Measurements from ENCODE around the gene DENND2A.

Gene DENND2A

GRCh38 chr7:140595468-140596092 lies 45.0 kb downstream of the DENND2A start:
- H3K27ac ChIP-seq = no peak overlapping the region
- H3K4me3 ChIP-seq = no peak overlapping the region
- no peak overlapping the region for H3K9ac ChIP-seq
- no peaks in the 10 kb centered on the region for H3K9me3 ChIP-seq (replicated peaks in 1 of 11)
- H3K27me3 ChIP-seq = no peaks in the 10 kb centered on the region
- no peak for TF ChIP-seq Cebpa-rat (IDR thresholded peaks at IDR 0.05)
- H3K4me1 ChIP-seq = 0 out of 20 replicates have a peak, but pooled peaks cover 0 to 5% (median 0%) of the 10 kb centered on the region in 10 experiments
- no peaks in the 10 kb centered on the region for H3K36me3 ChIP-seq
- no peaks in the 10 kb centered on the region for H4K20me1 ChIP-seq
- H3K4me2 ChIP-seq = no peak overlapping the region

- H3K9me3 ChIP-seq (replicated peaks in 1 of 11) = no peaks in the 10 kb centered on the region
- no peak overlapping the region for H3K27ac ChIP-seq
- TF ChIP-seq Cebpa-rat (IDR thresholded peaks at IDR 0.05) = no peak
- H3K4me3 ChIP-seq = no peak overlapping the region
- no peaks in the 10 kb centered on the region for H3K36me3 ChIP-seq
- H4K20me1 ChIP-seq = no peaks in the 10 kb centered on the region
- no peak overlapping the region for H3K9ac ChIP-seq
- H3K4me2 ChIP-seq = no peak overlapping the region
- H3K4me1 ChIP-seq = 0 out of 20 replicates have a peak, but pooled peaks cover 0 to 5% (median 0%) of the 10 kb centered on the region in 10 experiments
- H3K27me3 ChIP-seq = no peaks in the 10 kb centered on the region
Observed at GRCh38 chr7:140594131-140594691, 46.4 kb downstream of the DENND2A start.

- H3K4me2 ChIP-seq = no peak overlapping the region
- no peaks in the 10 kb centered on the region for H3K36me3 ChIP-seq
- H3K4me3 ChIP-seq = no peak overlapping the region
- no peaks in the 10 kb centered on the region for H3K27me3 ChIP-seq
- no peak overlapping the region for H3K27ac ChIP-seq
- no peak for TF ChIP-seq Cebpa-rat (IDR thresholded peaks at IDR 0.05)
- H4K20me1 ChIP-seq = no peaks in the 10 kb centered on the region
- no peaks in the 10 kb centered on the region for H3K9me3 ChIP-seq (replicated peaks in 1 of 11)
- H3K4me1 ChIP-seq = 0 out of 20 replicates have a peak, but pooled peaks cover 0 to 5% (median 0%) of the 10 kb centered on the region in 10 experiments
- H3K9ac ChIP-seq = no peak overlapping the region
Observed at GRCh38 chr7:140593672-140593982, 47.0 kb downstream of the DENND2A start.

- Histone ChIP-seq H4K20me1 (no peaks in the 10 kb centered on the region), H3K9ac (no peak overlapping the region), H3K36me3 (no peaks in the 10 kb centered on the region), H3K4me1 (0 out of 20 replicates have a peak, but pooled peaks cover 0 to 5% (median 0%) of the 10 kb centered on the region in 10 experiments), H3K27me3 (no peaks in the 10 kb centered on the region), H3K4me3 (no peak overlapping the region), H3K27ac (no peak overlapping the region), H3K9me3 (replicated peaks in 1 of 11) (no peaks in the 10 kb centered on the region), H3K4me2 (no peak overlapping the region)
- TF ChIP-seq Cebpa-rat (IDR thresholded peaks at IDR 0.05) = no peak
Observed at GRCh38 chr7:140592964-140593671, 47.5 kb downstream of the DENND2A start.

GRCh38 chr7:140591180-140591902 lies 49.3 kb downstream of the DENND2A start:
- Histone ChIP-seq H3K27ac (no peak overlapping the region), H3K4me2 (no peak overlapping the region), H3K4me3 (no peak overlapping the region), H3K27me3 (no peaks in the 10 kb centered on the region), H4K20me1 (no peaks in the 10 kb centered on the region), H3K36me3 (no peaks in the 10 kb centered on the region), H3K9ac (no peak overlapping the region), H3K9me3 (replicated peaks in 1 of 11) (no peaks in the 10 kb centered on the region), H3K4me1 (0 out of 20 replicates have a peak, but pooled peaks cover 0 to 5% (median 0%) of the 10 kb centered on the region in 10 experiments)
- TF ChIP-seq Cebpa-rat (IDR thresholded peaks at IDR 0.05) = no peak

- Histone ChIP-seq H3K36me3 (no peaks in the 10 kb centered on the region), H3K4me3 (no peak overlapping the region), H3K4me2 (no peak overlapping the region), H4K20me1 (no peaks in the 10 kb centered on the region), H3K27ac (no peak overlapping the region), H3K9ac (no peak overlapping the region), H3K9me3 (replicated peaks in 1 of 11) (no peaks in the 10 kb centered on the region), H3K27me3 (no peaks in the 10 kb centered on the region), H3K4me1 (no peaks in the 10 kb centered on the region)
- TF ChIP-seq Cebpa-rat (IDR thresholded peaks at IDR 0.05) = no peak
Observed at GRCh38 chr7:140587243-140587642, 53.4 kb downstream of the DENND2A start.

GRCh38 chr7:140586516-140586915 lies 54.1 kb downstream of the DENND2A start:
- H3K4me1 ChIP-seq = no peaks in the 10 kb centered on the region
- no peaks in the 10 kb centered on the region for H3K36me3 ChIP-seq
- TF ChIP-seq Cebpa-rat (IDR thresholded peaks at IDR 0.05) = no peak
- no peak overlapping the region for H3K27ac ChIP-seq
- H3K9me3 ChIP-seq (replicated peaks in 1 of 11) = no peaks in the 10 kb centered on the region
- no peak overlapping the region for H3K9ac ChIP-seq
- no peaks in the 10 kb centered on the region for H3K27me3 ChIP-seq
- H3K4me2 ChIP-seq = no peak overlapping the region
- no peaks in the 10 kb centered on the region for H4K20me1 ChIP-seq
- no peak overlapping the region for H3K4me3 ChIP-seq

GRCh38 chr7:140585333-140585732 lies 55.3 kb downstream of the DENND2A start:
- H3K36me3 ChIP-seq = no peaks in the 10 kb centered on the region
- no peak for TF ChIP-seq Cebpa-rat (IDR thresholded peaks at IDR 0.05)
- H3K27me3 ChIP-seq = no peaks in the 10 kb centered on the region
- H3K27ac ChIP-seq = no peak overlapping the region
- no peaks in the 10 kb centered on the region for H4K20me1 ChIP-seq
- H3K4me1 ChIP-seq = no peaks in the 10 kb centered on the region
- H3K9ac ChIP-seq = no peak overlapping the region
- no peak overlapping the region for H3K4me2 ChIP-seq
- no peaks in the 10 kb centered on the region for H3K9me3 ChIP-seq (replicated peaks in 1 of 11)
- H3K4me3 ChIP-seq = no peak overlapping the region

GRCh38 chr7:140584195-140584851 lies 56.3 kb downstream of the DENND2A start:
- H3K4me1 ChIP-seq = no peaks in the 10 kb centered on the region
- no peak overlapping the region for H3K4me2 ChIP-seq
- no peak overlapping the region for H3K4me3 ChIP-seq
- H3K9ac ChIP-seq = no peak overlapping the region
- H3K36me3 ChIP-seq = no peaks in the 10 kb centered on the region
- no peak for TF ChIP-seq Cebpa-rat (IDR thresholded peaks at IDR 0.05)
- H4K20me1 ChIP-seq = no peaks in the 10 kb centered on the region
- no peak overlapping the region for H3K27ac ChIP-seq
- H3K9me3 ChIP-seq (replicated peaks in 1 of 11) = no peaks in the 10 kb centered on the region
- no peaks in the 10 kb centered on the region for H3K27me3 ChIP-seq
